Choroid plexus epithelial cell (primary cell): Measurements from ENCODE around the gene SQOR.
A peak's percentile ranks its signal among the peaks of the same experiment; 100 is the strongest.

Experiments used
- DNase-seq: peaks from one replicate; pipeline ENCODE4 v3.0.0-alpha.2; 2010; ENCODE audit warnings: low read depth
- H3K4me3 ChIP-seq: 2 replicates; pipeline ENCODE4 v1.5.1; 2011; ENCODE audit warnings: low read depth, mild to moderate bottlenecking, control low read depth, low read length, moderate library complexity
- TF ChIP-seq, protein P1 (sequence below): conservative IDR thresholded peaks from 2 replicates; pipeline ENCODE4 v1.5.1; 2011; ENCODE audit warnings: low read depth, mild to moderate bottlenecking, control low read depth, inconsistent platforms, low read length, moderate library complexity

SQOR gene

DNA sequence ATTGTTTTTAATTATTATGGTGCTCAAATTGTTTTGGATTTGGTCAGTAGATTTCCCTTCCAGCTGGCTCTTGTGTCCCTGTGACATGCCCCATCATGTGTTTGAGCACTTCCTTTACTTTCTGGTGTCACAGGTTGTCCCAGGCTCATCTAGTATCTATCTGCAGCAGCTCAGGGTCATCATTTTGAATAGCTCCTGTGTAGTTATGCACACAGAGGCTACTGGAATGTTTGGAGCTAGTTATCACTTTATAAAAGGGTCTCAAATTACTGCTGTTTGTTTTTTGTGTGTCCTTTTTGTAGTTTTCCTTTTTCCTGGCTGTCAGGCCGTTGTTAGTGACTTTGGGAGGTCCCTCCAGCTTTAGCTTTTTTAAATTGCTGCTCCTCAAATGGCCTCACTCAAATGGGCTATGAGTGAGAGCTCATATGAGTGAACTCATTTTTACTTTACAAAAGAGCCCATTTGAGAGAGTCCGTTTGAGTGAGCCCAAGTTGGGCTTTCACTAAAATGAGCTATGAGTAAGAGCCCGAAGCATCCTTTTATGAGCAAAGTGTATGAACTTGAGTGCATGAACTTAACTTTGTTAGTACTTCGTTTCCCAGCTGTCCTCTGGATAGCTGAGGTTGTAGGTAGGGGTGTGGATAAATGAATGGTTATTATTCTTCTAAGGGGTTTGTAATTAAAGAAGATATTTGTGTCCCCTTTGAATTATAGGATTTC, 43.8 kb downstream of the SQOR start:
- peak; percentile 7 for DNase-seq
- no peak overlapping the region for H3K4me3 ChIP-seq
- TF ChIP-seq, protein P1, sequence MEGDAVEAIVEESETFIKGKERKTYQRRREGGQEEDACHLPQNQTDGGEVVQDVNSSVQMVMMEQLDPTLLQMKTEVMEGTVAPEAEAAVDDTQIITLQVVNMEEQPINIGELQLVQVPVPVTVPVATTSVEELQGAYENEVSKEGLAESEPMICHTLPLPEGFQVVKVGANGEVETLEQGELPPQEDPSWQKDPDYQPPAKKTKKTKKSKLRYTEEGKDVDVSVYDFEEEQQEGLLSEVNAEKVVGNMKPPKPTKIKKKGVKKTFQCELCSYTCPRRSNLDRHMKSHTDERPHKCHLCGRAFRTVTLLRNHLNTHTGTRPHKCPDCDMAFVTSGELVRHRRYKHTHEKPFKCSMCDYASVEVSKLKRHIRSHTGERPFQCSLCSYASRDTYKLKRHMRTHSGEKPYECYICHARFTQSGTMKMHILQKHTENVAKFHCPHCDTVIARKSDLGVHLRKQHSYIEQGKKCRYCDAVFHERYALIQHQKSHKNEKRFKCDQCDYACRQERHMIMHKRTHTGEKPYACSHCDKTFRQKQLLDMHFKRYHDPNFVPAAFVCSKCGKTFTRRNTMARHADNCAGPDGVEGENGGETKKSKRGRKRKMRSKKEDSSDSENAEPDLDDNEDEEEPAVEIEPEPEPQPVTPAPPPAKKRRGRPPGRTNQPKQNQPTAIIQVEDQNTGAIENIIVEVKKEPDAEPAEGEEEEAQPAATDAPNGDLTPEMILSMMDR: no peak

DNA sequence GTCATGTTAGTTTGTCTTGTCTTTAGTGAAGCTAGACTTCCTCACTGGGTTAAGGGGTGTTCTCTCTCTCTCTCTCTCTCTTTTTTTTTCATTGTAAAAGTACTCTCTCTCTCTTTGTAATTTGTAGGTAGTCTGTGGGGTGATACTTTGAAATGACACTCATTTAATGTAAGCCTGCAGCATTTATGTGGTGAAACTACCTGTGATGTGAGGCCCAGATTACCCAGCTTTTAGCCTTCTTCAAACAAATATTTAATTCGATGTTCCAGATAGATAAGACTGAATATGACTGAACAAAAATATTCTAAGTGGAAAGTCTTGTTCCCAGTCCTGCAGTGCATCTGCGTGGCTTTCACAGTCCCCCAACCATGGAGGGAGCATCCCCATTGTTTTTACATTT, 49.7 kb downstream of the SQOR start:
- TF ChIP-seq, protein P1: no peak
- no peak overlapping the region for H3K4me3 ChIP-seq
- no peak for DNase-seq

DNA sequence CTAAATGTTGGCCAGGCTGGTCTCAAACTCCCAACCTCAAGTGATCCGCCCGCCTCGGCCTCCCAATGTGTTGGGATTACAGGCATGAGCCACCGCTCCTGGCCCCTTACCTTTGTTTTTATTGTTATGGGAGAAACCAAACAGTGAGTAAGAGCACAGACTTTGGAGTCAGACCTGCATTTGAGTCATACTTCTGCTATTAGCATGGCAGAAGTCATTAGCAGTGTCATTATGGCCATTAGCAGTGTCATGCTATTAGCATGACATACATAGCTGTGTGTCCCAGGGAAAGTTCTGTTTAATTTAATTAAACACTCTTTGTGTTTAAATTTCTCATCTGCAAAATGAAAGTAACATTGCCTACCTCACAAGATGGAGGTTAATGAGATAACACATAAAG, 54.8 kb downstream of the SQOR start:
- DNase-seq: no peak
- no peak overlapping the region for H3K4me3 ChIP-seq
- TF ChIP-seq, protein P1: no peak

DNA sequence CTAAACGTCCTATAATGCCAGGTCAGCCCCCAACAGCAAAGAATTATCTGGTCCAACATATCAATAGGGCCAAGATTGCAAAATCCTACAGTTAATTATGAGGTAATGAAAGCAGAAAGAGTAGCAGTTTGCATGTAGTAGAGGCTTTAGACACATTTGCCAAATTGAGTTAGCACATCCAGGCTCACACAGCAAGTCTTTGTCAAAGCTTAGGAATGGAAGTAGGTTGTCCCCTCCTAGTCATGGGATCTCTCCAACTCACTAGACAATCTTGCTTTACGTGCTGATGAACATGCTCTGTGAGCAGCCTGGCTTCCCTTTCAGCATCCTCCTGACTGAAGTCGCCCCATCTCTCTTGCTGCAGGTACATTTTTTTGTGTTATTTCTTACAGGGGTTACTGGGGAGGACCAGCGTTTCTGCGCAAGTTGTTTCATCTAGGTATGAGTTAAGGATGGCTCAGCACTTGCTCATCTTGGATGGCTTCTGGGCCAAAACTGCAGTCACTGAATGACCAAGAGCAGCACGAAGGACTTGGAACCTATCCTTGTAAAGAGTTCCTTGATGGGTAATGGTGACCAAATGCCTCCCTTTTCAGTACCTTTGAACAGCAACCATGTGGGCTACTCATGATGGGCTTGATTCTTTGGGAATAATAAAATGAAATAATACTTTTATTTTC, 55.9 kb downstream of the SQOR start:
- DNase-seq: no peak
- no peak overlapping the region for H3K4me3 ChIP-seq
- TF ChIP-seq, protein P1: no peak

DNA sequence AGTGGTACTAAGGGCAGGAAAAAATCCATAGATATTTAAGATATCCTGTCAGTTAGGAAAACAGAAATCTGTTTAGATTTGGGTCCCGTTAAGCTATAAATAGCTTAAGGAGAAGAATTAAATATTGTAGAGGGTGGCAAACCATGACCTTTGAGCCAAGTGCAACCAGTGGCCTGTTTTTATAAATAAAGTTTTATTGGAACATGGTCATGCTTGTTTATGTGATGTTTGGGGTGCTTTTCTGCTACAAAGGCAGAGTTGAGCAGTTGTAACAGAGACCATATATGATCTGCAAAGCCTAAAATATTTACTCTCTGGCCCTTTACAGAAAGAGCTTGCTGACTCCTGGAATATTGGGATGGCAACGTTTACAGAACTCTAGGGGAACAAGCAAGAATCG, 66.3 kb downstream of the SQOR start:
- TF ChIP-seq, protein P1: no peak
- DNase-seq: no peak
- H3K4me3 ChIP-seq: no peak overlapping the region

DNA sequence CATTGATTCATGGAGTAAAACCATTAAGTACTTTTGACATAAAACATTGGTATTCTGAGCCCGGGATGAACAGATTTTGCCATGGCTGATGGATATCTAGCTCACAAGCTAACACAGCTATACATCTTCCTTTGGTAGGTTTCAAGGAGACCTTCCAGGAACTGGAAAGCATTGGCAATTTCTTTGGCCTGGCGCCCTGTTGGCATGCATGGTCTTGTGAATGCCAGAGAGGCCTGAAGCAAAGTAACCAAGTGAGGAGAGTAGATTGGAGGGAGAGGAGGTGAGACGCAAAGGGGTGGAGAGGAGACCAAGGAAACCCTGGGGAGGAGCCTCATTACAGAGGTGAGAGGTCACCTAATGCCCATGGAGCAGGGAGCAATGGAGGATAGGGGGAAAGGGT, 67.2 kb downstream of the SQOR start:
- no peak overlapping the region for H3K4me3 ChIP-seq
- TF ChIP-seq, protein P1: no peak
- no peak for DNase-seq
